Keratinocyte (primary cell): ENCODE measurements around the gene TPK1.

Source experiments
- EZH2 ChIP-seq: IDR thresholded peaks from one replicate; pipeline ENCODE4 v1.6.1; 2012; ENCODE audit warnings: inconsistent platforms, mild to moderate bottlenecking, low read length, moderate library complexity
- TF ChIP-seq, protein P1 (sequence below), 3 experiments: IDR thresholded peaks in 1 of 3; conservative IDR thresholded peaks in 1 of 3; optimal IDR thresholded peaks in 1 of 3; 2 replicates in 2 of 3; 3 replicates in 1 of 3; pipeline versions ENCODE3 to v1.5.1; 2011; ENCODE audit warnings: low read length in 3 of 3, mild to moderate bottlenecking in 3 of 3, moderate library complexity in 2 of 3, control low read depth in 1 of 3, inconsistent platforms in 1 of 3; ENCODE audit not compliant: insufficient read depth in 2 of 3; ENCODE audit errors: extremely low read depth in 1 of 3

DNA sequence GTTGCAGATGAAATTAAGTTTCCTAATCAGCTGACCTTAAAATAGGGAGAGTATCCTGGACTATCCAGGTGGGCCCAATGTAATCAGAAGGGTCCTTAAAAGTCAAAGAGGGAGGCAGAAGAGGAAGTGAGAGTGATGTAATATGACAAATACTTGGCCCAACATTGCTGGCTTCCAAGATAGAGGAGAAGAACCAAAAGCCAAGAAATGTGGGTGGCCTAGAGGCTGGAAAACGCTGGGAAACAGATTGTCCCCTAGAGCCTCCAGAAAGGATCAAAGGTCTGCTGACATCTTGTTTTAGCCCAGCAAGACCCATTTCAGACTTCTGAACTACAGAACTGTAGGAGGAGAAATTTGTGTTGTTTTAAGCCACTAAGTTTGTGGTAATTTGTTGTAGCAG, 352.7 kb downstream of the TPK1 start:
- TF ChIP-seq, protein P1, sequence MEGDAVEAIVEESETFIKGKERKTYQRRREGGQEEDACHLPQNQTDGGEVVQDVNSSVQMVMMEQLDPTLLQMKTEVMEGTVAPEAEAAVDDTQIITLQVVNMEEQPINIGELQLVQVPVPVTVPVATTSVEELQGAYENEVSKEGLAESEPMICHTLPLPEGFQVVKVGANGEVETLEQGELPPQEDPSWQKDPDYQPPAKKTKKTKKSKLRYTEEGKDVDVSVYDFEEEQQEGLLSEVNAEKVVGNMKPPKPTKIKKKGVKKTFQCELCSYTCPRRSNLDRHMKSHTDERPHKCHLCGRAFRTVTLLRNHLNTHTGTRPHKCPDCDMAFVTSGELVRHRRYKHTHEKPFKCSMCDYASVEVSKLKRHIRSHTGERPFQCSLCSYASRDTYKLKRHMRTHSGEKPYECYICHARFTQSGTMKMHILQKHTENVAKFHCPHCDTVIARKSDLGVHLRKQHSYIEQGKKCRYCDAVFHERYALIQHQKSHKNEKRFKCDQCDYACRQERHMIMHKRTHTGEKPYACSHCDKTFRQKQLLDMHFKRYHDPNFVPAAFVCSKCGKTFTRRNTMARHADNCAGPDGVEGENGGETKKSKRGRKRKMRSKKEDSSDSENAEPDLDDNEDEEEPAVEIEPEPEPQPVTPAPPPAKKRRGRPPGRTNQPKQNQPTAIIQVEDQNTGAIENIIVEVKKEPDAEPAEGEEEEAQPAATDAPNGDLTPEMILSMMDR (optimal IDR thresholded peaks at IDR 0.05 in 1 of 3, IDR thresholded peaks at IDR 0.05 in 1 of 3, conservative IDR thresholded peaks at IDR 0.05 in 1 of 3; ENCODE audit: extremely low read depth in 1 of 3, insufficient read depth in 2 of 3, low read length in 3 of 3) = no peak
- TF ChIP-seq EZH2 = no peak
